GM19468 (cell line): Measurements from ENCODE around the gene UBE2O.

Experiments used
- ATAC-seq: cut with Tn5 transposase; IDR thresholded peaks from one replicate; pipeline ENCODE4 v1.9.1; 2021; ENCODE audit warnings: mild to moderate bottlenecking, moderate library complexity, moderate number of reproducible peaks; ENCODE audit not compliant: unreplicated experiment; ENCODE audit errors: extremely low read depth

UBE2O gene

GRCh38 chr17:76421044-76421407 is 31.9 kb downstream of the UBE2O start:
- ATAC-seq = no peak

DNA sequence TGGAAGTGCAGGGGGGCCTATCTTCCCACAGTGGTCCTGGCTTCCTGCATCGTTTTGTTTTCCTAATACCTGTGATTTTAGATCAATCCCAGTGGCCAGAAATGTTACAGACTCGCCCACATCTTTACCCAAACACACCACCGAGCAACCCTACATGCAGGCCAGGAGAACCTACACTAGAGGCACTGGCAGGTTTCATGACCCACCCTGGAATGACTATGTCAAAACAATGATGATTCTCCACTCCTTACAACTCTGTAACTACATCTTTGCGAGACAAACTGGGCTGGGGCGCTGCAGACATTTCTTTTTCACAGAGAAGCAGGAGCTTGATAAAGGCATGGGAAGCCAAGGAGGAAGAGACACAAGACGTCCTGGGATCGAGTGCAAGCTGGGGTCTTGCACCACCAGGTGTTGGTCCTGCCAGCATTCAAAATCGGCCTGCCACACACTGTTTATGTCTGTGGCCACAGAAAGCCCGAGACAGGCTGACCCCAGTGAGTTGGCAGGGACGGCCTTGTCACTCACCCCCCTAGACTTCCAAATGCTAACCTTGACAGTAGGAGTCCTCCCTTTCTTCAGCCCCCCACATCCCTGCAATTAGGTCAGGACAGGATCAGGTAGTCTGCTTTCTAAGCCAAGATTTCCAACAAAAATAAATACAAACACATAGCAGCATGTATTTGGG is 32.5 kb downstream of the UBE2O start:
- no peak for ATAC-seq

DNA sequence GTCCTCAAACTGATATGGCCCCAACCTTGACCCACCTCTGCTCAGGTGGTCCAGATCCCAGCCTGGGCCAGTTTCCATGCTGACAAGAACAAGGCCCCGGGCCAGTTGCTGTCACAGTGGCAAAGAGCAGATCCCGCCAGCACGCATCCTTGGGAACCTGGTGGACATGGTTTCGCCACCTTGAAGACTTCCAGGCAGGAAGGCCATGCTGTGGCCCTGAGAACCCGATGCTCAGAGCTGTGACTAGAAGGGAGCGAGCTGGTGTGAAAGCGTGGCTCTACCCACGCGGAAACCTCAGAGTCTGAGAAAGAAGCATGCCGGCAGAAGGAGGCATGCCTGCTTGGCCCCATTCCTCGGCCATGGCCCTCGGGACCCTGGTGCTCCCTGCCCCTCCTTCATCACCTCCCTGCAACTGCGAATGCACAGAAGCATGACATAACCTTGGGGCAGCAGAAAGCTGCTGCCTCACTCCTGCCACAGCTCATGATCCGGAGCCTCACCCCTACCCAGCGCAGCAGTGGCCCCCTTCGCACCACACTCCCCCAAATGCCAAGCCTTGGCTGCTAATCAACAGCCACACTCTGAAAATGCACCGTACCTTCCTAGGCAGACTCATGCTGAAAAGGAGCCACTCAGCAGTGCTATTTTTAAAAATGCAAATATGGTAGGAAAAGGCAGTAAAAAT is 33.2 kb downstream of the UBE2O start:
- ATAC-seq = no peak

GRCh38 chr17:76417499-76418143 is 35.3 kb downstream of the UBE2O start:
- ATAC-seq = no peak

DNA sequence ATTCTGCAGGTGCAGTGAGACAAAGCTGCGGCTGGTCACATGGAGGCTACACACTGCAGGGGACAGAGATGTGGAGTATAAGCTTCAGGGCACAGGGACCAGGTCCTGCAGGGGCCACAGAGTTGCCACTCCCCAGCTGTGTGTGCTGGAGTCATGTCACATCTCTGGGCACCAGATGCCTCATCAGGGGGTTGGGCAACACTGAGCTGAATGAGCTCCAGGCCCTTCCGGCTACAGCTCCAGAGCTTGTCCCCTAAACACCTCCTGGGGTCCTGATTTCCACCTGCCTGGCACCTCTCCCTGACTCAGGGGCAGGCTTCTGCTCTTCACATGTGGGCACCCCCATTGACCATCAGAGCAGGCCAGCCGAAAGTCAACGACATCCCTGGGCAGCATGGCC is 36.1 kb downstream of the UBE2O start:
- ATAC-seq = no peak

GRCh38 chr17:76416457-76416856 is 36.5 kb downstream of the UBE2O start:
- ATAC-seq = no peak

DNA sequence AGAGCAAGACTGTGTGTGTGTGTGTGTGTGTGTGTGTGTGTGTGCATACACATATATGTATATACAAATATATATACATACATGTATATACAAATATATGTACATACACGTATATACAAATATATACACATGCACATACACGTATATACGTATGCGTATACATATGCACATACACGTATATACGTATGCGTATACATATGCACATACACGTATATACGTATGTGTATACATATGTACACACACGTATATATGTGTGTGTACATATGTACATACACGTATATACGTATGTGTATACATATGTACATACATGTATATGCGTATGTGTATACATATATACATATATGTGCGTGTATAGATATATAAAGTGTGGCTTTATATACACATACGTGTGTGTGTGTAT is 37.2 kb downstream of the UBE2O start:
- no peak for ATAC-seq

GRCh38 chr17:76414334-76415295 is 38.3 kb downstream of the UBE2O start:
- ATAC-seq = no peak

DNA sequence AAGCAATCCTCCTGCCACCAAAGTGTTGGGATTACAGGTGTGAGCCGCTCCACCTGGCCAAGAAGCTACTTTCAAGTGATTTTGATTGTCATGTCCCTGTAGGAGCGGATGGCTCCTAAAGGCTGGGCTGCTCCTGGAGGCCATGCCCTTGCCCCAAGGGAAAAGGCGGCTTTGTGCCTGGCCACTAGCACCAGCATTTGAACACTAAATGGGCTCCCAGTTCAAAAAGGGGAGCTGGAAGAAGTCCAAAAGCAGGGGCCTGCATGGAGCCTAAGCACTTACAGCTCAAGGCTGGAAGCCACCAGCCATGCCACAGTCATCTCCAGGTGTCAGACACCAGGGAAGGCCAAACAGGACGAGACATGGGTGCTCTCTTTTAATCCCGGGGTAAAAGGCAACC is 41.7 kb downstream of the UBE2O start:
- no peak for ATAC-seq

- no peak for ATAC-seq
Measured at GRCh38 chr17:76410328-76410965, 42.5 kb downstream of the UBE2O start.

DNA sequence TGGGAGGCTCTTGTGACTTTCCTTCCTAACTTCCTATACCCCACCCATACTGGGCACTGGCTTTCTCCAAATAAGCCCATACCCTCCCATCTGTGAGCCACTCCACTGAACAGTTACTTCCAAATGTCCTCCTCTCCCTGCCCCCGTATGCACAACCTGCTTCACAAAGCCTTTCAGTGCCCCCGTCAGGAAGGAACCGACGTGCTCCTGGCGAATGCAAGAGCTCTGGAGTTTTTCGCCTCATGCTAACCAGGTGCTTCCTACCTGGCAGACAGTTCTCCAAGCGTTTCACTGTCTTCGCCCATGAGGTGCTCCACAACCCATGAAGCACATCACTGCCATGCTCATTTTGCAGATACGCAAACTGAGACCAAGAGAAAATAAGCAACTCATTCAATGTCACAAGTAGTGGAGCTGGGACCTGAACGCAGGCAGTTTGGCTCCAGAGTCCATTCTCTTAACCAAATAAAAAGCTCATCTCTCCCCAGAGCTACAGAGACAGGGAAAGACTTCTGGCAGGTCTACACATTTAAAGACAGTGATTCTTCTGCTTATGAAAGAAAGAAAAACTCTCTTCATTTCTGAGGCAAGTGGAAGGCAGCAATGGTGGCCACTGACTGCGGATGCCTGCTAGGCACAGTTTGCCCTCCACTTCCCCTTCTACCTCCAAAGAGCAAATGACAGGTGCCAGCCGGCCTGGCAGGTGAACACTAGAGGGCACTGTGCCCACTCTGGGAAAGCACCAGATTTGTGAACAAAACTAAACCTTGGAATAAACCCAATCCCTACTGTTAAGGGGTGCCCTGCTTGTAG is 44.7 kb downstream of the UBE2O start:
- no peak for ATAC-seq

- ATAC-seq = no peak
Measured at GRCh38 chr17:76407509-76407908, 45.4 kb downstream of the UBE2O start.

- ATAC-seq = no peak
Measured at GRCh38 chr17:76405967-76406647, 46.8 kb downstream of the UBE2O start.

- no peak for ATAC-seq
Measured at GRCh38 chr17:76405607-76405966, 47.4 kb downstream of the UBE2O start.

DNA sequence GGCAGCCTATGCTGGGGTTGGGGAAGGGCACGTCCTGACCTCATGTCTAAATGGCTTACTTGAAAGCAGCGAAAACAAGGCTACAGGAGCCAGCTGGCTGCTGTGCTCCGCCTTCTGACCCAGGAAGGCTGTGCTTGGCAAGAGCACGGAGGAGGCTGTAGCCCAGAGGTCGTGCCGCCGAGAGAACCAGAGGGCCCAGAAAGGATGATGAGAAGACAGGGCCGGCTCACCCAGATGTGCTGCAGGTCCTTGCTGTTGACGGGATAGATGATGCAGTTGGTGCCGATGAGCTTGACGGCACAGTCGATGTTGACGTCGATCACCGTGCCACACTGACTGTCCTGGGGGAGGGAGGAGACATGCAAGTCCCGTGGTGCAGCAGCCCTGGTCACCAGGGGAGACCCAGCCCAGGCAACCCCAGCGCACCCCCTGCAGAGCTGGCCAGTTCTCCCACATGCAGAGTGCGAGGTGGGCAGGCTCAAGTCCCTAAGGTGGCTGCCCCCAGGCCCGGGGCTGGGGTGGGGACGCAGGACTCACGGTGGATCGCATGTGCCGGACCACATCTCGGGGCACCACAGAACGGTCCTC is 47.9 kb downstream of the UBE2O start:
- no peak for ATAC-seq

- no peak for ATAC-seq
Measured at GRCh38 chr17:76404256-76404655, 48.7 kb downstream of the UBE2O start.

- no peak for ATAC-seq
Measured at GRCh38 chr17:76402711-76403110, 50.2 kb downstream of the UBE2O start.
